Superior temporal gyrus (tissue), 1 donor: ENCODE results near the gene MEIS1.

ENCODE experiments used
- DNase-seq: peaks from one replicate; pipeline ENCODE4 v3.0.0-alpha.2; 2016; ENCODE audit errors: extremely low spot score

MEIS1 gene

DNA sequence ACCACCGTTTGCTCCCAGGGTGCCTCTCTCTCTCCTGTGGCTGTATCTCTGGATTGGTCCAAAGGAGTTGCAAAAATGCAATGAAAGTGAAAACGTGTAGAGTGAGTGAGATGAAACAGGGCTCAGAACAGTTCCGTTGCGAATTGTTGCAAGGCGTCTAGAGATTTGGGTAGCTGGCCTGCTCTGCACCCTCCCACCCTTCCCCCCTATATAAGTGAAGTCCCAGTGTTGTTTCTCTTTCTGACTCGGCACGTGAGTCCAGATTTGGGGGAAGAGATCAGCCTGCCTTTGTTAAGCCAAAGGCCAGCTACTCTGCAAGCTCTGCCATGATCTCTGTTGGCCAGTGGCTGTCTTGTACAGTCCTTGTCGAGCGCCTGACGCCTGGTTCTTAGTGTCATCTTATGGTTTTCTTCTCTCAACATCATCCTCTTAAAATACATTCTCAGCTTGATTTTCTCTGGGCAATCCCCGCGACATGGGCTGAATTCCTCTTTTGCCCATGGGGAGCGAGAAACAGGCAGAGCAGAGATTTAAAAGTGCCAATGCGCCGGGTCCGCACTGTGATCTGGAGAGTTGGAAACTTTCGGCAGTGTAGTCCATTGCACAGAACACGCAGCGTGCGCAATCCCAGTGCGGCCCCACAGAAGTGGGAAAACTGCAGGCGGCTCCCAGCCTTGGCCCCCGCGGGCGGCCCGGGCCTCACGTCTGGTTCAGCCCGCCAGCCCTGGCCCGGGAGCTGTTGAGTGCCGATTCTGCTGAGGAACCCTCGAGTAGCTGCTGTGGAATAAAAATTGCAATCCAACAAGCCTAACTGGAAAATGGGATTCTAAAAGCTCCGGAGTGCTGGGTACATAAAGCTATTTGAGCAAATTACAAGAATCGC, 9.3 kb downstream of the MEIS1 start:
- no peak for DNase-seq

DNA sequence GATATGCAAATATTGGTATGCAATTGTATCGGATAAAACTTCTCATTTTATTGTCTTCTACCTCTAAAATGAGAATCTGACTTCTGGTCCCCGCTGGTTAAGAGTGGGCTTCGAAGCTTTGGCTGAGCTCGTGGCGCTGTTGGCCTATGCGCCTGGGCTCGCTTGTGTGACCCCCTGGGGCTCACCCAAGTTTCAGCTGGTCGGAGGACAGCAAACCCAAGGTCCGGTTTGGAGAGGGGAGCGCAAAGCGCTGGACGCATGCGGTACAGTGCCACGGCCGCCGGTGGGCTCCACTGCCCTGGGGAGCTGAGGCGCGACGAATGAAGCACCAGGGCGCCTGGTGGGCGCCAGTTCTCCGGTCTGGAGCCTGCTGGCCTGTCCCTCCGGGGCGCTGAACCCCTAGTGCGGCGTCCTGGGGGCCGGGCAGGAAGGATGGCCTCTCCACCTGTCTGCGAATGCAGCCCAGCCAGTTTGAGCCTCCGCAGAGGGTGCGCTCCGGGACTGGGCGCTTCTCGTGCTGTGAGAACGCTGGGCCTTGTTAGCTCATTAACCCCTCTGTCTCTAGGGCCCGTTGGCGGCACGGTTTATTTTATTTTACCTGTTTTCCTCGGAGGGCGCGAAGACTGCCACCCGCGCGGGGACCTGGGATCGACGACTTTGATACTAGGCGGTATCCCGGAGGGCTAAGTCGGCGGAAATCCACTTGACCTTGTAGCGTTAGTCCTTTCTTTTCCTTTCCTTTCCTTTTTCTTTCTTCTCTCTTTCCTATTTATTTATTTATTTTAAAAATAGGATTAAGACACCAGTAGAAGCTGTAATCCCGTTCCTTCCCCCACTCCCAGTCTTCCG, 10.4 kb downstream of the MEIS1 start:
- DNase-seq, result no peak

DNA sequence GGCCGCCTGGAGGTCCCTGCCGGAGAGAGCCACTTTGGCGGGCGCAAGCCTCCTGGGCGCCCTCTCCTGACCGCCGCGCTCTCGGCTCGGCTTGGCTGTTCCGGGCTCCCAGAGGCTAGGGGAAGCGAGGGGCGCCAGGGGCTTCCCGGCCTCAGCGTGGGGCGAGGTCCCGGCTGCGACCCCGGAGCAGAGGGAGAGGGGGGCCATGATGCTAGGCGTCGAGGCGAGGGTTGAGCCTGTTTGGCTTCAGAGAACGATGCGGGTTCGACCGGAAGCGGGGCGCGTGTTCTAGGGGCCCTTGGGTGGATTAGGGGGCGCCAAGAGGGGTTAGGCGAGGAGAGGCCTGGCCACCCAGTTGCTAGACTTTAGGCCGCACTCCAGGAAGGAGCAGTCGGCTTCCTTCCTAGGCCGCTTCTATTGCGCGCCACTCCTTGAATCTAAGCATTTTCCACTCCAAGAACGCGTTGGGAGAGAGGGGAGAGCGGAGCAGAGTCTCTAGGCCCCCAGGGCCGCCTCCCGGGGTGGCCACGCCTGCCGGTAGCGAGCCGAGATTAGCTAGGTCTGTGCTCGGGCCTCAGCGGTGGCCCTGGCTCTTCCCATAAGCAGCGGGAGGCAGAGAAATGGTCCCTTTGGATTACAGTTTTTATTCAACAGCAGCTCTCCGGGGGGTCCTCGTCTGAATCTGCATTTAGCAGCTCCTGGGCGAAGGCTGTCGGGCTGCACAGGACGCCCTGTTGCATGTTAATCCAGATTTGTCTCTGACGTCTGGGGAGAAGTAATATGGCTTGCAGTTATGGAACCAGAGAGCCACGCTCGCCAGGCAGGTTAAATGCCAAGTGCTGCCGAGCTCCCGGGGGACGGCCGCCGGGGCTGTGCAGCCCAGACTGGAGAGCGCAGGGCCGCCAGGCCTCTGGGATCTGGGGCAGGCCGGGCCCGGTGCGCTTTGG, 11.3 kb downstream of the MEIS1 start:
- no peak for DNase-seq

DNA sequence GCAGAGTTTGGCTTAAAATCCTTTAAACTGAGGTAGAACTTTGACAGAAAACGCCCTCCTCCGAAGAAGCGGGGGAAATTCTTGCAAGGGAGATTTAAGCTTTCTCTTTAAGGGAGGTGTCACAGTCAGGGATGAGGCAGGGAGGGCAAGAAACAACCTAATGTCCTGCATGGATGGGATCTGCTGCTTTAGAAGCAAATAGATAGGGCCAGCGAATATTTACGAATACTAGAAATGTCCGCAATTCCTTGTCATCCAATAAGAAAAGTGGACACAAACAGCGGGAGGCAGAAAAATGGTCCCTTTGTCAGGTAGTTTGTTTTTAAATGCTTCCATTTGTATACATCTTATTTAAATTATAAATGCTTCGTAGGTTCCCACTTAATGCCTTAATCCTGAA, 12.0 kb downstream of the MEIS1 start:
- DNase-seq, result no peak

DNA sequence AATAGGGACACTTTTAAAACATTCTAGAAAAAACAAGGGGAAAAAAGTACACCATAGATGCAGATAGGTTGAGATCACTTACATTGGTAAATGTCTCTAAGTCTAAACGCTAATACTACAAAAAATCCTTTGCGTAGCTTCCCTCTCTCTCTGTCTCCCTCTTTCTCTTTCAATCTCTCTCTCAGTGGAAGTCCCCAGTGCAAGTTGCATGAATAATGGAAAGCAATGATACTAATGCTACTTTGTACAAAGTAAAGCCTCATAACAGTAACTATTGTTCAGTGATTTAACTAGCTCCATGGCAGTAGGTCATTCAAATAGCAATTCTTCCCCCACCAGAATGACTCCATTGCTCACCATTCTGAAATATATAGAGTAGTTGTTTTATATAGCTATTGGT, 12.8 kb downstream of the MEIS1 start:
- DNase-seq, result peak; percentile 75

DNA sequence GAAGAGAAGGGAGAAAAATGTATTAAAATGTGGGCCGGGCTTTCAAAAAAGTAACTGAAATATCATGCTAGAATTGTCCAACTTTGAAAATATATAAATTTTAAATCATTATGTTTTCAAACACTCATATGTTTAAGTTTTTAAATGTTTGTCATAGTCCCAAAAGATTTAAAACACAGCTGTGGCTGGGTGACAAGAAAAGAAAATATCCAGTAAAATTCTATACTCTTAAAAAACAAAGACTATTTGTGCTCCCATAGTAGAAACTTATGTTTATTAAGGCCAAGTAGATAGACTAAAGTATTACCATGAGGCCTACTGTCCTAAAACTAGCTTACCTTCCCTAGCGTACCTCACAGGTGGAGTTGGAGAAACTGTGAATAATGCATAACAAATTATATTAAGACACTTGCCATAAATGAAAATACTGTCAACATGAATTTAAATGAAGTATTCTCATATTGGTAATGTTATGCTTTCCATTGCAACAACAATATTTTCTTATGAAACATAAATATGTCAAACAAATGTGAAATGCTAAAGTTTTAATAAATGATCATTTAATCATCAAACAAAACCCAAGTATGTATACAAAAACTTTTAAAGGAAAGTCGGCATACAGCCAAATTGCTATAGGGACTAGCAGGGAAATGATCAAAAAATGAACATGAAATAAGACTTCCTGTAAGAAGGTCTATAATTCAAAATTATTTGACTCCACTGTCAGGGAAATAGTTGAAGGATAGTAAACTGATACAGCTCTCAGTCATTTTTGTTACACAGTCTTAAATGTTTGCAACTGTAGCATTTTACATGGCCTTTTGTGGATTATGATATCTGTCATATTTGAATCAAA, 13.4 kb downstream of the MEIS1 start:
- DNase-seq, result no peak

DNA sequence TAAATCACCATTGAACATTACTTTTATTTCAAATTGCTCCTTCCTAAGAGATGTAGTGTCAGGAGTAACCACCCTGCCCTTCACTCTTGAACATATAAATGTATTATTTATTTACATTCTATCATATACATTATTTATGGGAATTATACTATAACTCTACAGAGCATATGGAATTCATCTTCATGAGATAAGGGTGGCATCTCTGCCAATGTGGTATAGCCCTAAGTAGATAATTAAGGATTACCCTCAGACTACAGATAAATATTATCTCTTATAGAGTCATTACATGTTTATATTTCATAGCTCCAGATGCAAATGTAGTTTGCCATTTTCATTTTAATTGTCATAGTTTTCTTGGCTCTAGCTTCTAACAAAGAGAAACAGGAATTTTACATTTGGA, 17.3 kb downstream of the MEIS1 start:
- DNase-seq, result no peak

DNA sequence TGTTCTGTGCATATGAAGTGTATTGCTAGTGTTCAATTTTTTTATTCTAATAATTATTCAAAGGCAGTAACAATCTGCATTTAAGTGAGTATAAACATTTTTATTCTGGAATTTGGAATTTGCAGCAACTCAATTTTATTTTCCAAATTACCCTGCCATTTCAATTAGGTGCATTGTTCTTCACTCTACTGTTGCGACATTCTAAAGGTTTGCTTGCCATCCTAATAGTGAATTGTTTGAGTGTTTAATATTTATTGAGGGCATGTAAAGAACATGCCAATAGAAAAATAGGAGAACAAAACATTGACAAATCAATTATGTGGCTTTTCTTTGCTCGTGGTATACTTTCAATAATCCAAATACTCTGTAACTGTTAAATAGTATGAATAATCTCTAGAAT, 18.0 kb downstream of the MEIS1 start:
- DNase-seq, result no peak

DNA sequence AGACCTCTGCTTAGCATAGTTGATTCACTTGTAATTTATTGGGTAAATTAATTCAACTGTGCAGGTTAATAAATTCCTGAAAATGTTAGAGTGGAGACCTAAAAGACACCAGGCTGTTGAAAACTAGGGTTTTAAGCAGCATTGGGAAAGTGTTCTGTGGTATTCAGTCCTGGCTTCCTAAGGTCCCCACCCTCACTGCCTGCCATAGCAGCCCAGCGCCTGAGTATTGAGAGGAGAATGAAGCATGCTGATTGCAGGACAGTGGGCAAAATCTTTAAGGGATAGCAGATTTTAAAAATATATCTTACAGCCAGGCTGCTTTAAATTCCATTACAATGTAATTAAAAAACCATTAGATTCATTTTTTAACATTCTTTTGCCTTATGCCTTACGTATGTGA, 20.6 kb downstream of the MEIS1 start:
- no peak for DNase-seq

DNA sequence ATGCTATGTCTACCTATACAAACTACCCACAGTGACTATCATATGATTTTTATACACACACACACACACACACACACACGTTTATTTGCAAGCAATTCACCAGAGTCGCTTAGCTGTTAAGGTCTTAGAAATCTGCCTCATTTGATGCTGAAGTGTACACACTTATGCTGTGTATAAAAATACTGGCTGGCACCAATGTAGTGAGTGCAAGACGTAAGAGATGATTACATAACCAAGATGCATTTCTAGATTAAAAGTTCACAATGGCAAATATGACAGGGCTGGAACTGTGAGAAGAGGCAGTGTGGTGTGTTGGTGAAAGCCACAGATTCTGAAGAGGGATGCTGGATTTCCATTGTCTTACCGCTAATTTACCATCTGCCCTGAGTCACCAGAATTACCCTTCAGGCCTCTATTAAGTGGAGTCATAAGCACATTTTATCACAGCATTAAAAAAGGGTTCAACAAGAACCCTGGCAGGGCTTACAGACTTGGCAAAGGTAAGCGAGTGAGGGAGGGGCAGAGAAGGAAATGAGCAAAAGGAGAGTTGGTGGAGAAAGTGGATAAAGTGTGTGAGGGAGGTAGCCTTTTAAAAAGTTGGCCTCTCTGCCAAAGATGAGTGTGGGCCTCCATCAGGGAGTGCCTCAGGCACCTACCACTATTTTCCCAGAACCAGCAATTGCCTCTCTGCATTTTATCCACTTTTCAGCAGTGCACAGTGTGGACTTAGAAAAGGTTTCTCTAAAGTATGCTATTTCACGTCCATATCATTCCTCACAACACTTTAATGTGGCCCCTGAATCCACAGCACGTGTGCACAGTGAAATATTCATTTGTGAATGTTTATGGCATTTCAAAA, 21.5 kb downstream of the MEIS1 start:
- no peak for DNase-seq

DNA sequence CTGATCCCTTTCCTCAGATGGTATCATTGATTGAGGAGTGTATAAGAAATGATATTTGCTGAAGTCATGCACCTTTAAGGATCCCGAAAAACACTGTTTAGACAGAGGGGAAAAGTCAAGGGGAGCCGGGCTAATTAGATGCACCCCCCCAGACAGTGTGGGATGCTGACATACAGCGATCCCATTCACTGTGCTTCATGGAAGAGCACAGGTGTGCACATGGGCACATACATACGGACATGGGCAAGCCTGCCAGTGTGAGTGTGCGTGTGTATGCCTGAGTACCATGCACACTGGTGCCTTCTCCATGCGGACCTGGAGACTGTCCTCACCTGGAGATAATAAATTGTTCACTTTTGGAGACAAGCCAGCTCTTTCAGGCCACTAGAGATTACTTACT, 22.6 kb downstream of the MEIS1 start:
- no peak for DNase-seq

DNA sequence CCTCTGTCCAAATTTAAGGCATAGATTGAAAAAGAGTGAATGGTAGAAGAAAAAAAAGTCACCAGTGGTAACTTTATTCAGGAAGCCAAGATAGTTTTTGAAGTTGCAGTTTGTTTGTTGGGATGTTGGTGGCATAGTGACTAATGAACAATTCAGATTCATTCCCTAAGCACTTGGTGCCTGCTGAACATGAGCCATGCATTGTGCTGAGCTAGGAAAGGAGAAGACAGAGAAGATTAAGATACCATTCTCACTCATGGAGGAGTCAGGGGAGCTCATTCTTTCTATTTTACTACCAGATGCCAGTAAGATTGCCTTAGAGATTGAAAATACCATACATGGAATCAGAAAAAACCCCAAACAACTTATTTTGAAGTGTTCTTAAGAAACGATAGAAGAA, 25.1 kb downstream of the MEIS1 start:
- DNase-seq, result no peak

DNA sequence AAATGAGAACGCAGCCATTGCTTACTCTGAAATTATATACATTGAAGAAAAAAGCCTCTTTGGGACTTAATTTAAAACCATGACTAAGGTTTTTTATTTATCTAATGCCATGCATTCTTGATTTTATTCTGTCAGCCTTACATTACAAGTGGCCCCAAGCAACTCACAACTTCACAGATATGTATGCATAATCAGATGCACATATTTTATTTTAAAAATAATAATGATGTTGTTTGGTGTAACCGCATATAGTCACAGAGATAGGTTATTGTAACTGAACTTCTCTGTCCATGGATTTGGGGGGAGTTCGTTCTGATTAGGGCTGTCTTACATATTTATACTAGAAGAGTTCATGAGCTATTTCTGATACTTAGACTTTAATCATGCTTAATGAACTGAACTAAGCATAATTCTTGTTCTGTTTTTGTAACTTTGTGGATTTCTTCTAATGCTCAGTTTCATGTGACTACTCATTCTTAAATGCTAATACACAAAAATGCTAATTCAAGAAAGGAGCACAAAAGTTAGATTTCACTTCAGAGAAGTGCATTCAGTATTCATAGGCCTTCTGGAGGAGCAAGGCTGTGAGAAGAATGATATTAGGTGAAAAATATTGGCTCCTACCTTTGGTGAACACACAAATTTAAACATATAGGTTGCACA, 26.2 kb downstream of the MEIS1 start:
- no peak for DNase-seq

DNA sequence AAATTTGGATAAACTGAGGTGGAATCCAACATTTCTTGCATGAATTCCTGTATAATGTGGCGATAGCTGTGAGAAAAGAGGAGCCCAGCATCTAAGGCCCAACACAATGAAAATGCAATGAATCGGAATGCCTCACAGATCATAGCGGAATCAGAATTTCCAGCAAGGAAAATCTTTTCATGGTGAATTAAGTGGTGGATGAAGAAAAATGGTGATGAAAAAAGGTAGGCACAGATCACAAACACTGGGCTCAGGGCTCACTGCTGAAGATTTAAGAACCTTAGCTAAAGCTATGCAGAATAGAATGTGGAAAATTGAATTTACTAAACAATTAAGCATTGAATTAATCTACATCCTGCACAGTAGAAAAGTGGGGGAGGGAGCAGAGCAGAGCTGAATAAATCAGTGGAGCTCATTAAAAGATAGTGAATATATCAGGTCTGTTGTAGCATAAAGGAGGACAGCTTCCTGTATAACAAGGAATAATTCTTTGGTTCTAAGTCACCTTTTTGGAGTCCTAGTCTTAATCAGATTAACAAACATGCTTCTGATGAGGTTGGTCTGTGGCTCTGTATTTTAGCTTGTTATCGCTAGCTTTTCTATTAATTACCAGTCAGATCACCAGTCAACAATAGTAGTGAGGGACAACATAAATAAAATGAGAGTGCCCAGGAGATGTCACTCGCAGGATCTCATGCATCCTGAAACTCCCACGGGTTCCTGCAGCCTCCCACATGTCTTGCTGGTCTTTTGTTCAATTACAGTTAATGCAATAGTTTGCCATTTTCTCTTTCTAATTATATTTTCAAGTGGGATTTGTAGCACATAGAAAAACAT, 27.0 kb downstream of the MEIS1 start:
- DNase-seq, result peak; percentile 70

DNA sequence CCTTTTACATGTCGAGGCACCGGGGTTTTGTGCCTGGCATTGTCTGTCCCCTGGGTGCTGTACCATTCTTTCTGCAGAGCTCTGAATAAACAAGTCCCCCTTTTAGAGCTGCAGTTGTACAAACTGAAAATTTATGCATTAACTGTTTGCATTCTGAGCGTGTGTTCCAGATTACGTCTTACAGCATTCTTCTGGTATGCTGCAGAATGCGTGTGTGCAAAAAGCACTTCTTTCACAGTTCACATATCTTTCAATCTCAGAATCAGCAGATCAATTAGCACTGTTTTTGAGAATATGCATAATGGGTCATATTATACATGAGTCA, 27.5 kb downstream of the MEIS1 start:
- DNase-seq, result peak; percentile 66

DNA sequence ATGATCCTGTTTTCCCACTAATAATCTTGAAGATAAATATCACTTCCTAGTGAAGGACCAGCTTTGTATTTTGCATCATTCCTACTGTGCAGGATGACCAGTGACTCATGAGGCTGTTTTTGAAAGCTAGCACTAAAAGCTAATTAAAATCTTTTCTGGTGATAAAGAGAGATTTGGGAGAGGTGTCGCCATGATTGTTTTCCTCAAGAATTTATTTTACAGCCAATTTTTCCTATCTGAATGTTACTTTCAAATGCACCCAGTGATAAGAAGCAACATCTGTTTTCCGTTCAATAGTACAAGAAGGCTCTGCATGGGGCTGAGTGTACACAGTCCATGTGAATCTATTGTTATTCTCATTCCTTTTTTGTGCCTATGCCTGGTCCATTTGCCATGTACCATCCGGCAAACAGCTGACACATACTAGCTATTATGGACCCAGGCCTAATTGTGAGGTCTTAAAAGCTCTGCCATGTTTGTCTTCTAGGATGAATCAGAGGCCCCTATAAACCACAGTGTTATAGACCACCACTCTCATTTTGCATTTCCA, 28.4 kb downstream of the MEIS1 start:
- DNase-seq, result no peak

DNA sequence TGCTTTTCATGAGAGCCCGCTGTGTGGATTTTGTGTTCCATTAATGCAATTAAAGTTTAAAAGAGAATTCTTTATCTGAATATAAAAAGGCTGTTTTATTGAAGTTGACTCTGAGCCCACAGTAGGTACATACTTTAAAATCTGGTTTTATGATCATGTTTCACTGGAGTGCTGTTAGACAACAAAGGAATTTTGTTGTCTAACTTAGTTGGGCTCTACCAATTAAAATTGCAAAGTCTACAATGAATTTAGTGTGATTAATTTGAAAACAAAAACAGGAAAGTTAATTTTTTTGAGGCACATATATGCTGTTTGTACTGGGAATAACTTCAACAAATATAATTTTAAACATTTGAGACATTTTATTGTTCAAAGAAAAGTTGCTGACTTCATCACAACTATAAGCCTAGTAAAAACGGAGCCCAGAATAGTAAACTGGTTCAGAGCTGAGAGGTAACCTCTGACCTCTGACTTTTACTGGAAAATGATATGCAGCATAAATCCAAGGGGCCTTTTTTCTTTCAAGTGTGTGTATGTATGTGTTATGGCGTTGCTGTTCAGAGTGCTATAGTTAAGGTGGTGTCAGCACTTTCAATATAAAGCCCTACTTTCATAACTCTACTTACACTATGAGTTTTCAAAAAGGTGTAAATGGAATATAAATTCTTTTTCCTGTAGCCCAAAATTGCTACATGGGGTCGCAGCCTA, 30.2 kb downstream of the MEIS1 start:
- DNase-seq, result no peak

DNA sequence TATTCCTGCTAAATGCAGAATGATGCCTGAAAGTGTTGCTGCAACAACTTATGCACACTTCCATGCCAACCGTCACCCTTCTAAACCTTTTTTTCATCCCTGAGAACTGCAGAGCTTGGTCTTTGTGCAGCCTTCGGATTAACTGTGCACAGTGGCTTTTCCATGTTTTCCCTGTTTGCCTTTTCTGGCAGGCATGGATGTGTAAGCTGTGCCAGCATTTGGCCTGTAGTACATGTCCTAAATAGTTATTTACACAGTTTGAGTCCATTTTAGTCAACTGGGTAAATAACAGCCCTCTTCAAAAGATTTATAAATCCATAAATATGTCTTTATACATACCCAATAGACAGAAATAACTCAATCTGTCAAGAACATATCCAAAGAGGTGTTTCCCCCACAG, 31.5 kb downstream of the MEIS1 start:
- no peak for DNase-seq
